ENCODE data around the gene SLC35G6. TPM values are rescaled to one million over a fixed set of nuclear protein-coding genes. Genes with fewer than 3 reads are reported as not detected.

SLC35G6 gene
- total and polyA plus RNA-seq, 2 of the 13 experiments (the other 11 are each of a cell fraction or from before 2014, with no cell fraction given), result 0.07 TPM; not detected in 1

DNA sequence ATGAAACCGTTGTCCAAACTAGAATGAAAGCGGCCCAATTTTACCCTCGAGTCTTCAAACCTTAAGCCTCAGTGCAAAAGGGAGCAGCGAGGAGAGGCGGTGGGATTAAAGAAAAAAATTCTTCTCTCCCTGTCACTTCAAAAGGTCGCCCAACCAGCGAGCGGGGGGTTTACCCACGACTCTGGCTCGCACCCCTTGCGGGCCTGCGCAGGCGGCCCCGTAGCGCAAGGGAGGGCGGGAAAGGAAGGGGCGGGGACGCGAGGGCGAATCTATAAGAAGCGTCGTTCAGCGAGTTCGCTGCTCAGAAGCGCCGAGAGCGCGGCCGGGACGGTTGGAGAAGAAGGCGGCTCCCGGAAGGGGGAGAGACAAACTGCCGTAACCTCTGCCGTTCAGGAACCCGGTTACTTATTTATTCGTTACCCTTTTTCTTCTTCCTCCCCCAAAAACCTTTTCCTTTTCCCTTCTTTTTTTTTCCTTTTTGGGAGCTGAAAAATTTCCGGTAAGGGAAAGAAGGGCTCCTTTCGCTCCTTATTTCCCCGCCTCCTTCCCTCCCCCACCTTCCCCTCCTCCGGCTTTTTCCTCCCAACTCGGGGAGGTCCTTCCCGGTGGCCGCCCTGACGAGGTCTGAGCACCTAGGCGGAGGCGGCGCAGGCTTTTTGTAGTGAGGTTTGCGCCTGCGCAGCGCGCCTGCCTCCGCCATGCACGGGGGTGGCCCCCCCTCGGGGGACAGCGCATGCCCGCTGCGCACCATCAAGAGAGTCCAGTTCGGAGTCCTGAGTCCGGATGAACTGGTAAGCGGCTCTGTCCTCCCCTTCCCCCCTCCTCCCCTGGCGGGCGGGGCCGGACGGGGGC lies 3.0 kb downstream of the SLC35G6 start, which contains the start of gene POLR2A (continued):
- TF ChIP-seq, protein P1, sequence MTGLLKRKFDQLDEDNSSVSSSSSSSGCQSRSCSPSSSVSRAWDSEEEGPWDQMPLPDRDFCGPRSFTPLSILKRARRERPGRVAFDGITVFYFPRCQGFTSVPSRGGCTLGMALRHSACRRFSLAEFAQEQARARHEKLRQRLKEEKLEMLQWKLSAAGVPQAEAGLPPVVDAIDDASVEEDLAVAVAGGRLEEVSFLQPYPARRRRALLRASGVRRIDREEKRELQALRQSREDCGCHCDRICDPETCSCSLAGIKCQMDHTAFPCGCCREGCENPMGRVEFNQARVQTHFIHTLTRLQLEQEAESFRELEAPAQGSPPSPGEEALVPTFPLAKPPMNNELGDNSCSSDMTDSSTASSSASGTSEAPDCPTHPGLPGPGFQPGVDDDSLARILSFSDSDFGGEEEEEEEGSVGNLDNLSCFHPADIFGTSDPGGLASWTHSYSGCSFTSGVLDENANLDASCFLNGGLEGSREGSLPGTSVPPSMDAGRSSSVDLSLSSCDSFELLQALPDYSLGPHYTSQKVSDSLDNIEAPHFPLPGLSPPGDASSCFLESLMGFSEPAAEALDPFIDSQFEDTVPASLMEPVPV (CRISPR knock-in tag; IDR thresholded peaks at IDR 0.05), result no peak; the same call in 1 of the 2 replicates
- peak; percentile 85; the same call in 1 of the 2 replicates for TF ChIP-seq PCBP1 (IDR thresholded peaks at IDR 0.05; ENCODE audit: borderline replicate concordance, low read depth, low read length)
- peak; percentile 97 for TF ChIP-seq RBM39 (IDR thresholded peaks at IDR 0.05; ENCODE audit: low read depth, low read length, poor library complexity, severe bottlenecking)
- TF ChIP-seq, protein P2, sequence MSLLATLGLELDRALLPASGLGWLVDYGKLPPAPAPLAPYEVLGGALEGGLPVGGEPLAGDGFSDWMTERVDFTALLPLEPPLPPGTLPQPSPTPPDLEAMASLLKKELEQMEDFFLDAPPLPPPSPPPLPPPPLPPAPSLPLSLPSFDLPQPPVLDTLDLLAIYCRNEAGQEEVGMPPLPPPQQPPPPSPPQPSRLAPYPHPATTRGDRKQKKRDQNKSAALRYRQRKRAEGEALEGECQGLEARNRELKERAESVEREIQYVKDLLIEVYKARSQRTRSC (CRISPR knock-in tag; IDR thresholded peaks at IDR 0.05; ENCODE audit: low read depth), result peak; percentile 86; the same call in 1 of the 2 replicates
- peak; percentile 91 for TF ChIP-seq FOXK2 (IDR thresholded peaks at IDR 0.05)
- TF ChIP-seq, protein P3, sequence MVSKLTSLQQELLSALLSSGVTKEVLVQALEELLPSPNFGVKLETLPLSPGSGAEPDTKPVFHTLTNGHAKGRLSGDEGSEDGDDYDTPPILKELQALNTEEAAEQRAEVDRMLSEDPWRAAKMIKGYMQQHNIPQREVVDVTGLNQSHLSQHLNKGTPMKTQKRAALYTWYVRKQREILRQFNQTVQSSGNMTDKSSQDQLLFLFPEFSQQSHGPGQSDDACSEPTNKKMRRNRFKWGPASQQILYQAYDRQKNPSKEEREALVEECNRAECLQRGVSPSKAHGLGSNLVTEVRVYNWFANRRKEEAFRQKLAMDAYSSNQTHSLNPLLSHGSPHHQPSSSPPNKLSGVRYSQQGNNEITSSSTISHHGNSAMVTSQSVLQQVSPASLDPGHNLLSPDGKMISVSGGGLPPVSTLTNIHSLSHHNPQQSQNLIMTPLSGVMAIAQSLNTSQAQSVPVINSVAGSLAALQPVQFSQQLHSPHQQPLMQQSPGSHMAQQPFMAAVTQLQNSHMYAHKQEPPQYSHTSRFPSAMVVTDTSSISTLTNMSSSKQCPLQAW (CRISPR knock-in tag; IDR thresholded peaks at IDR 0.05), result peak; percentile 65; the same call in 1 of the 2 replicates
- TF ChIP-seq SP5 (CRISPR knock-in tag; IDR thresholded peaks at IDR 0.05; ENCODE audit: borderline replicate concordance, low read depth), result peak; percentile 93
- TF ChIP-seq, protein P4, sequence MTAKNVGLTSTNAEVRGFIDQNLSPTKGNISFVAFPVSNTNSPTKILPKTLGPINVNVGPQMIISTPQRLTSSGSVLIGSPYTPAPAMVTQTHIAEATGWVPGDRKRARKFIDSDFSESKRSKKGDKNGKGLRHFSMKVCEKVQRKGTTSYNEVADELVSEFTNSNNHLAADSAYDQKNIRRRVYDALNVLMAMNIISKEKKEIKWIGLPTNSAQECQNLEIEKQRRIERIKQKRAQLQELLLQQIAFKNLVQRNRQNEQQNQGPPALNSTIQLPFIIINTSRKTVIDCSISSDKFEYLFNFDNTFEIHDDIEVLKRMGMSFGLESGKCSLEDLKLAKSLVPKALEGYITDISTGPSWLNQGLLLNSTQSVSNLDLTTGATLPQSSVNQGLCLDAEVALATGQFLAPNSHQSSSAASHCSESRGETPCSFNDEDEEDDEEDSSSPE (CRISPR knock-in tag; IDR thresholded peaks at IDR 0.05), result peak; percentile 95
- peak; percentile 28 for TF ChIP-seq JARID2 (CRISPR knock-in tag; IDR thresholded peaks at IDR 0.05; ENCODE audit: insufficient replicate concordance)
- TF ChIP-seq ZNF138 (CRISPR knock-in tag; IDR thresholded peaks at IDR 0.05; ENCODE audit: low read depth), result no peak
- no peak for TF ChIP-seq SMARCE1 (IDR thresholded peaks at IDR 0.05; ENCODE audit: borderline replicate concordance)
- peak; percentile 54 for TF ChIP-seq PTBP1 (IDR thresholded peaks at IDR 0.05; ENCODE audit: low read depth, low read length, poor library complexity, severe bottlenecking)
- TF ChIP-seq ZNF235 (CRISPR knock-in tag; IDR thresholded peaks at IDR 0.05; ENCODE audit: borderline replicate concordance), result no peak
- TF ChIP-seq, protein P5, sequence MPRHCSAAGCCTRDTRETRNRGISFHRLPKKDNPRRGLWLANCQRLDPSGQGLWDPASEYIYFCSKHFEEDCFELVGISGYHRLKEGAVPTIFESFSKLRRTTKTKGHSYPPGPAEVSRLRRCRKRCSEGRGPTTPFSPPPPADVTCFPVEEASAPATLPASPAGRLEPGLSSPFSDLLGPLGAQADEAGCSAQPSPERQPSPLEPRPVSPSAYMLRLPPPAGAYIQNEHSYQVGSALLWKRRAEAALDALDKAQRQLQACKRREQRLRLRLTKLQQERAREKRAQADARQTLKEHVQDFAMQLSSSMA (CRISPR knock-in tag; IDR thresholded peaks at IDR 0.05), result peak; percentile 79; the same call in 1 of the 2 replicates
- peak; percentile 80 for TF ChIP-seq PPARG (CRISPR knock-in tag; conservative IDR thresholded peaks at IDR 0.05)
- TF ChIP-seq, protein P6, sequence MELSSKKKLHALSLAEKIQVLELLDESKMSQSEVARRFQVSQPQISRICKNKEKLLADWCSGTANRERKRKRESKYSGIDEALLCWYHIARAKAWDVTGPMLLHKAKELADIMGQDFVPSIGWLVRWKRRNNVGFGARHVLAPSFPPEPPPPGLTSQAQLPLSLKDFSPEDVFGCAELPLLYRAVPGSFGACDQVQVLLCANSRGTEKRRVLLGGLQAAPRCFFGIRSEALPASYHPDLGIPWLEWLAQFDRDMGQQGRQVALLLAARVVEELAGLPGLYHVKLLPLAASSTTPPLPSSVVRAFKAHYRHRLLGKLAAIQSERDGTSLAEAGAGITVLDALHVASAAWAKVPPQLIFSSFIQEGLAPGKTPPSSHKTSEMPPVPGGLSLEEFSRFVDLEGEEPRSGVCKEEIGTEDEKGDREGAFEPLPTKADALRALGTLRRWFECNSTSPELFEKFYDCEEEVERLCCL (CRISPR knock-in tag; IDR thresholded peaks at IDR 0.05; ENCODE audit: borderline replicate concordance), result peak; percentile 64; the same call in 1 of the 2 replicates
- TF ChIP-seq ADNP (CRISPR knock-in tag; IDR thresholded peaks at IDR 0.05), result no peak
- no peak for TF ChIP-seq SYNCRIP (IDR thresholded peaks at IDR 0.05; ENCODE audit: insufficient read depth, low read depth, low read length)
- TF ChIP-seq MED1 (CRISPR knock-in tag; IDR thresholded peaks at IDR 0.05), result peak; percentile 67
- peak; percentile 56; the same call in 1 of the 2 replicates for TF ChIP-seq SIN3B (IDR thresholded peaks at IDR 0.05; ENCODE audit: low read length)
- no peak; the same call in 1 of the 2 replicates for TF ChIP-seq ZNF44 (CRISPR knock-in tag; IDR thresholded peaks at IDR 0.05)

Data from HepG2 (cell line).